Measurements from ENCODE around the gene MYT1.
"Not testable (repeated sequence)": the region's sequence is repeated elsewhere in the genome, so short reads cannot be mapped to it uniquely, and the experiment has no call there.

DNA sequence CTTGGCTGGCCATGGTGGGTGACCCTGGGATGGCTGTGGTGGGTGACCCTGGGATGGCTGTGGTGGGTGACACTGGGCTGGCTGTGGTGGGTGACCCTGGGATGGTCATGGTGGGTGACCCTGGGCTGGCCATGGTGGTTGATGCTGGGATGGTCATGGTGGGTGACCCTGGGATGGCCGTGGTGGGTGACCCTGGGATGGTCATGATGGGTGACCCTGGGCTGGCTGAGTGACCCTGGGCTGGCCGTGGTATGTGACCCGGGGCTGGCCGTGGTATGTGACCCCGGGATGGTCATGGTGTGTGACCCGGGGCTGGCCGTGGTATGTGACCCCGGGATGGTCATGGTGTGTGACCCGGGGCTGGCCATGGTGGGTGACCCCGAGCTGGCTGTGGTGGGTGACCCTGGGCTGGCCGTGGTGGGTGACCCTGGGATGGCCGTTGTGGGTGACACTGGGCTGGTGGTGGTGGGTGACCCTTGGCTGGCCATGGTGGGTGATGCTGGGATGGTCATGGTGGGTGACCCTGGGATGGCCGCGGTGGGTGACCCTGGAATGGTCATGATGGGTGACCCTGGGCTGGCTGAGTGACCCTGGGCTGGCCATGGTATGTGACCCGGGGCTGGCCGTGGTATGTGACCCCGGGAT lies 70.8 kb downstream of the MYT1 start:
- TF ChIP-seq CTCF, POLR2A (IDR thresholded peaks at IDR 0.05): not testable (repeated sequence)

Measured in uterus (tissue), 2 donors.